Activated CD4-positive, alpha-beta T cell treated with anti-CD3 and anti-CD28 coated beads for 4 hours (primary cell): ENCODE data around the gene CREB3L2.

Experiments used
- DNase-seq, 2 donors: peaks; one replicate each; pipeline ENCODE4 v3.0.0-alpha.2; 2020

Gene CREB3L2

GRCh38 chr7:137966641-137967142, 35.2 kb downstream of the CREB3L2 start:
- no peak for DNase-seq

GRCh38 chr7:137965942-137966640, 35.8 kb downstream of the CREB3L2 start:
- DNase-seq, result no peak

GRCh38 chr7:137964824-137965545, 36.9 kb downstream of the CREB3L2 start:
- no peak for DNase-seq

GRCh38 chr7:137962875-137963507, 38.9 kb downstream of the CREB3L2 start:
- no peak for DNase-seq

GRCh38 chr7:137962491-137962874, 39.4 kb downstream of the CREB3L2 start:
- DNase-seq, result no peak

GRCh38 chr7:137961200-137962177, 40.4 kb downstream of the CREB3L2 start:
- DNase-seq, result no peak

- no peak for DNase-seq
Observed at GRCh38 chr7:137960020-137960419, 41.9 kb downstream of the CREB3L2 start.

GRCh38 chr7:137958470-137959431, 43.1 kb downstream of the CREB3L2 start:
- no peak for DNase-seq

GRCh38 chr7:137957887-137958286, 44.0 kb downstream of the CREB3L2 start:
- DNase-seq, result no peak

GRCh38 chr7:137956591-137956990, 45.3 kb downstream of the CREB3L2 start:
- no peak for DNase-seq

GRCh38 chr7:137956183-137956582, 45.7 kb downstream of the CREB3L2 start:
- no peak for DNase-seq

- DNase-seq, result no peak
Observed at GRCh38 chr7:137954614-137955013, 47.3 kb downstream of the CREB3L2 start.

GRCh38 chr7:137953665-137954470, 48.0 kb downstream of the CREB3L2 start:
- no peak for DNase-seq

GRCh38 chr7:137953043-137953664, 48.7 kb downstream of the CREB3L2 start:
- DNase-seq, result no peak

- no peak for DNase-seq
Observed at GRCh38 chr7:137952426-137952805, 49.5 kb downstream of the CREB3L2 start.

GRCh38 chr7:137951700-137952425, 50.0 kb downstream of the CREB3L2 start:
- no peak for DNase-seq

GRCh38 chr7:137950967-137951366, 50.9 kb downstream of the CREB3L2 start:
- no peak for DNase-seq

GRCh38 chr7:137950263-137950621, 51.6 kb downstream of the CREB3L2 start:
- DNase-seq, result no peak
